ENCODE results near the gene KCTD8. TPM values are rescaled to one million over a fixed set of nuclear protein-coding genes. Genes with fewer than 3 reads are reported as not detected.

Gene KCTD8
- total RNA-seq, 6 donors from 2014 or later: 0.10 TPM; not detected in 5

GRCh38 chr4:44157611-44158277 is 290.9 kb downstream of the KCTD8 start:
- Histone ChIP-seq H3K36me3 (no peaks in the 10 kb centered on the region), H3K4me3 (no peak overlapping the region), H3K4me1 (peaks cover 0 to 3% (median 0%) of the 10 kb centered on the region in 4 donors), H3K27me3 (no peaks in the 10 kb centered on the region), H3K27ac (no peak overlapping the region), H3K9me3 (no peaks in the 10 kb centered on the region)
- DNase-seq (no peak), ATAC-seq (ENCODE audit: low FRiP score in 2 of 2) (no peak)
- WGBS, 2 donors: 47 to 50% methylated on average over 6 of the region's 6 CpGs
- no peak for TF ChIP-seq POLR2A (IDR thresholded peaks at IDR 0.05)
- TF ChIP-seq, protein P1, sequence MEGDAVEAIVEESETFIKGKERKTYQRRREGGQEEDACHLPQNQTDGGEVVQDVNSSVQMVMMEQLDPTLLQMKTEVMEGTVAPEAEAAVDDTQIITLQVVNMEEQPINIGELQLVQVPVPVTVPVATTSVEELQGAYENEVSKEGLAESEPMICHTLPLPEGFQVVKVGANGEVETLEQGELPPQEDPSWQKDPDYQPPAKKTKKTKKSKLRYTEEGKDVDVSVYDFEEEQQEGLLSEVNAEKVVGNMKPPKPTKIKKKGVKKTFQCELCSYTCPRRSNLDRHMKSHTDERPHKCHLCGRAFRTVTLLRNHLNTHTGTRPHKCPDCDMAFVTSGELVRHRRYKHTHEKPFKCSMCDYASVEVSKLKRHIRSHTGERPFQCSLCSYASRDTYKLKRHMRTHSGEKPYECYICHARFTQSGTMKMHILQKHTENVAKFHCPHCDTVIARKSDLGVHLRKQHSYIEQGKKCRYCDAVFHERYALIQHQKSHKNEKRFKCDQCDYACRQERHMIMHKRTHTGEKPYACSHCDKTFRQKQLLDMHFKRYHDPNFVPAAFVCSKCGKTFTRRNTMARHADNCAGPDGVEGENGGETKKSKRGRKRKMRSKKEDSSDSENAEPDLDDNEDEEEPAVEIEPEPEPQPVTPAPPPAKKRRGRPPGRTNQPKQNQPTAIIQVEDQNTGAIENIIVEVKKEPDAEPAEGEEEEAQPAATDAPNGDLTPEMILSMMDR (IDR thresholded peaks at IDR 0.05): no peak

DNA sequence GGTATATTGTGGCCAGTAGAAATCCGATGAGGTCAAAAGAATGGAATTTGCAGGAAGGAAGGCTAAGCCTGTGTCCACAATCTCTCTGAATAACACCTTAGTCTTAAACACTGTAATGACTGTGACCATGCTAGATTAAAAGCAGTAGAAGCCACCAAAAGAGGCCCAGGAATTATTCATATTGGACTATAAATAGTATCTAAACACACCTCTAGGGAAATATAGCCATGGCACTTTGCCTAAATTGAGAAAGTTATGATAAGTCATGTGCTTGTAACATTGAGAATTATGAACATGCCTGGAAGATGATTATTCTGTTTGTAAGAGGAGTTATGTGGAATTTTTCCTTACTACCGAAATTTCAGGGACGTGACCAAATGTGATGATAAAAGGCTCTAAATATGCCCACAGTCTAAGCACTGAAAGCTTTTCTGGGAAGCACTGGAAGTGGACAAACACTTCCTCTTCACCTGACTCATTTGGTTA is 298.5 kb downstream of the KCTD8 start:
- ATAC-seq (ENCODE audit: low FRiP score in 2 of 2) (no peak), DNase-seq (no peak)
- 51% methylated on average over 3 of the region's 3 CpGs for WGBS, 2 donors

DNA sequence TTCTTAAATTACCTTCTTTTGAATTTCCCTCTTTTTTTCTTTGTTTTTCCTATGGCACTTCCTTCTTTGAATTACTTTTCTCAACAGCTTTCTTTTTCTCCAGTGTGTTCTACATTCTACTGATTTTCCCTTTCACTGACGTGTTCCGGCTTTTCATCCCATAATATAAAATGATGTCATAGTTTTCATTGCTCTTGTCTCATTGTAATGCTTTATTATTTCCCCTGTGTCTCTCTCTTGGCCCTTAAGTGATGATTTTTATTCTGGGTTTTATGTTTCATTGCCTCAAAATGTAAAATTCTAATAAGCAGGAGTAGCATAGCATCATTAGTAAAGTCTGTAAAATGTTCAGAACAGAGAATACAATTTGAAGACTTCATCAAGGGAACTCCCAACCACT is 299.3 kb downstream of the KCTD8 start:
- WGBS, 2 donors: 87 to 88% methylated on average over 2 of the region's 2 CpGs
- ATAC-seq (ENCODE audit: low FRiP score in 2 of 2) (no peak), DNase-seq (no peak)
- Histone ChIP-seq H3K27me3 (no peaks in the 10 kb centered on the region), H3K4me3 (no peak overlapping the region), H3K36me3 (no peaks in the 10 kb centered on the region), H3K27ac (no peak overlapping the region), H3K9me3 (peaks cover 0 to 4% (median 0%) of the 10 kb centered on the region in 4 donors), H3K4me1 (no peaks in the 10 kb centered on the region)
- TF ChIP-seq POLR2AphosphoS5 (IDR thresholded peaks at IDR 0.05): no peak
- no peak for TF ChIP-seq POLR2A (IDR thresholded peaks at IDR 0.05)
- TF ChIP-seq, protein P1 (IDR thresholded peaks at IDR 0.05): no peak
- no peak for TF ChIP-seq EP300 (IDR thresholded peaks at IDR 0.05)

More for the DNA sequence above, 298.5 kb downstream of the KCTD8 start:
- Histone ChIP-seq H3K36me3 (no peaks in the 10 kb centered on the region), H3K9me3 (peaks cover 0 to 4% (median 0%) of the 10 kb centered on the region in 4 donors), H3K27me3 (no peaks in the 10 kb centered on the region), H3K4me1 (no peaks in the 10 kb centered on the region), H3K4me3 (no peak overlapping the region), H3K27ac (no peak overlapping the region)
- TF ChIP-seq POLR2AphosphoS5 (IDR thresholded peaks at IDR 0.05) (no peak), EP300 (IDR thresholded peaks at IDR 0.05) (no peak), POLR2A (IDR thresholded peaks at IDR 0.05) (no peak)
- TF ChIP-seq, protein P1 (IDR thresholded peaks at IDR 0.05): no peak

DNA sequence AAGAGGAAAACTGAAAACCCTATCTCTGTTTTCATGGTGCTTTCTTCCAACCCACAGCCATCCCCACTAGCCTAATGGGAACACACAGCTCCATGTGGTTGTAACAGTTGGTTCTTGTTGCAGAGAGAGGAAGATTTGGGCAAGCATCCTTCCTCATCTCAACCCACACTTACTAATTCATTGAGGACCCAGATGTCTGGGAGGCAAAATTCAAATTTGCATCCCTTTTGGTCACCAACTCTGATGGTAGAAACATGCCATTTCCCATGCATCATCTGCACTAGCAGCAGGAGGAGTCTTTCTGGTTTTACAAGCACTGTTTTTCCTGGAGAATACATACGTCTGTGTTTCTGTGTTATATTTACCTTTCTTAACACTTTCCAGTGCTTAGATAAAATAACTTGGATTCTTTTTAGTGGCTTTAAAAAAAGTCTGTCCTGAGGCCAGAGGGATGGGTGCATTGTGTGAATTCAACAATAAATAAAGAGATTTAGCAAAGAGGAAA is 301.0 kb downstream of the KCTD8 start:
- H3K36me3 ChIP-seq: no peaks in the 10 kb centered on the region
- H3K27ac ChIP-seq: no peak overlapping the region
- no peak for ATAC-seq (ENCODE audit: low FRiP score in 2 of 2)
- no peaks in the 10 kb centered on the region for H3K27me3 ChIP-seq
- DNase-seq: no peak
- H3K4me3 ChIP-seq: no peak overlapping the region
- peaks cover 0 to 4% (median 0%) of the 10 kb centered on the region in 4 donors for H3K9me3 ChIP-seq
- no peaks in the 10 kb centered on the region for H3K4me1 ChIP-seq
- 22 to 33% methylated on average over 1 of the region's 1 CpG for WGBS, 2 donors
- TF ChIP-seq, protein P1 (IDR thresholded peaks at IDR 0.05): no peak
- TF ChIP-seq POLR2A (IDR thresholded peaks at IDR 0.05): no peak
- no peak for TF ChIP-seq POLR2AphosphoS5 (IDR thresholded peaks at IDR 0.05)
- no peak for TF ChIP-seq EP300 (IDR thresholded peaks at IDR 0.05)

- TF ChIP-seq POLR2A (IDR thresholded peaks at IDR 0.05) (no peak), EP300 (IDR thresholded peaks at IDR 0.05) (no peak), POLR2AphosphoS5 (IDR thresholded peaks at IDR 0.05) (no peak)
- TF ChIP-seq, protein P1 (IDR thresholded peaks at IDR 0.05): no peak
- 95 to 96% methylated on average over 1 of the region's 1 CpG for WGBS, 2 donors
- Histone ChIP-seq H3K4me1 (no peaks in the 10 kb centered on the region), H3K27ac (no peak overlapping the region), H3K9me3 (peaks cover 0 to 4% (median 0%) of the 10 kb centered on the region in 4 donors), H3K27me3 (no peaks in the 10 kb centered on the region), H3K36me3 (no peaks in the 10 kb centered on the region), H3K4me3 (no peak overlapping the region)
- DNase-seq (no peak), ATAC-seq (ENCODE audit: low FRiP score in 2 of 2) (no peak)
Observed at GRCh38 chr4:44146516-44146915, 302.1 kb downstream of the KCTD8 start.
